ENCODE data around the gene RASD2.

Gene RASD2

DNA sequence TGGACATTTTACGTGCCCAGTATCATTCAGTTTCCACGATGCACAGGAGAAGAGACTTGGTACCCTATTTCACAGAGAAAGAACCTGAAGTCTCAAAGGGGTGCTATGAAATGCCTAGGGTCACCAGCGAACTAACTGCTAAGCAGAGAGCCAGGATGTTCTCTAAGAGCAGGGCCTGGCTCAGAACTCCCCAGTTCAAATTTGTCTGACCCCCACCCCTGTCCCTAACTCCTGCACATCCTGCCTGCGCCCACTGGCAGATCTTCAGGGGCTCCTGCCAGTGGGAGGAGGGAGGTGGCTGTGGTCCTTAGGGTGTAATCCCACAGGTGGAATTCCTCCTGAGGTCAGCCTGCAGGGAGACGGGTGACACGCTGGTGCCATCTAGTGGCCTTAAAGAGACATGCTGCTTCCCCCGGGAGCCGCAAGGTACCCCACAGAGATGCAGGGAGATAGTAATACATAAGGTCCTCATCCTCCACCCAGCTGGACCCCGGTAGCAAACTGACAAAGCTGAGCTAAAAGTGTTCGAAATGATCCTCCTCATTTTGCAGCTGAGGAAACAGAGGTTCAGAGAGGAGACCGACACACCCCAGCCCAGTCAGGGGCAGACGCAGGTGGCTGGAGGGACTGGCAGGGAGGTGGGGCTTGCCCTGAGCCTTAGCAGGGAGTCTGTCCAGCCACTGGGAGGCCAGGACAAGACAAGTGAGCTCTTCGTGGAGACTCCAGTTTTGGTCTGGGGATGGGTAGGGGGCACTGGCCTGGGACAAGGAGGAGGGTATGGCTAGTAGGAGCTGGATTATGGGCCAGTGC, 42.4 kb downstream of the RASD2 start:
- DNase-seq (ENCODE audit: low read depth in 2 of 2), result peak in 1 of 2 donors; percentile 9

DNA sequence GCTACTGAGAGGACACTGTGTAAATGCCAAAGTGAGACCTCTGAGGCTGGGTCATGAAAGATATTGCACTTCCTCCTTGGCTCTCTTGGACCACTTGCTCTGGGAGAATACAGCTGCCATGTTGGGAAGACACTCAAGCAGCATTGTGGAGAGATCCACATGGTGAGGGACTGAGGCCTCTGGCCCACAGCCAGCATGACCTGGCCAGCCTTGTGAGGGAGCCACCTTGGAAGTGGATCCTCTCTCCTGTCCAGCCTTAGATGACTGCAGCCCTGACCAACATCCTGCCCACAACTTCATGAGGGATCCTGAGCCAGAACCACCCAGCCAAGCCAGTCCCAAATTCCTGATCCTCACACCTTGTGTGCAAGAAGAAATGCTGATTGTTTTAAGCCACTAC, 46.1 kb downstream of the RASD2 start:
- DNase-seq (ENCODE audit: low read depth in 2 of 2), result no peak

DNA sequence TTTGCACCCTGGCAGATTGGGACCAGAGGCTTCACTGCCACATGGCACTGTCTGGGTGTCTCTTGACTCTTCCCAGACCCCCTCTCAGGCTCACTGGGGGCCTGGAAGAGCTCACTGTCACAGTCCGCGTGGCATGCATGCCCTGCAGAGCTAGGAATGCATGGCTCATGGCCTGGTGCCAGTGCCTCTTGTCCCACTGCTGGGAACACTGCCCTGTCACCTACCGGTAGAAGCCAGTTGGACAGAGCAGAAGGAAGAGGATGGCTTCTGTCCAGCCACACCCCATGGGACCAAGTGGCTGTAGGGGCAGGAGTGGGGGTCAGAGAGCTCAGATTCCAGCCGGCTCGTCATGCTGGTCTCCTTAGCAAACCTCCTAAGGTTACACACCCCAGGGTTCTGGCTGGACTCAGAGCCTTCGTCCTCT, 46.8 kb downstream of the RASD2 start:
- no peak for DNase-seq (ENCODE audit: low read depth in 2 of 2)

DNA sequence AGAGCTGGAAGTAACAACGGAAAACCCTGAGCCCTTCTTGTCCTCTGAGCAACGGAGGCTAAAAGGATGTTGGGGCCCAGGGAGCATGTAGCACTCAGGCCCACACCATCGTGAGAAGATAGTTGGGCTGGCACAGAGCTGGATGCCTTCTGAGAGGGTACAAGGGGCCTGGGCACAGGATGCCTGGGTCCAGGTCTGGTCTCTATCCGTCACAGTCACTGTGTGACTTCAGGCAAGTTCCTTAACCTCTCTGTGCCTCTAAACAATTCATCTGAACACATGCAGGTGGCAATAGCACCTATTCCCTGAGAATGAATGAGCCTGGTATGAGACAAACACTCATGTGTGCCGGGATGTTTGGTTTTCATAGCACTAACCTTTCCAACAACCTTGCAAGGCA, 47.3 kb downstream of the RASD2 start:
- no peak for DNase-seq (ENCODE audit: low read depth in 2 of 2)

DNA sequence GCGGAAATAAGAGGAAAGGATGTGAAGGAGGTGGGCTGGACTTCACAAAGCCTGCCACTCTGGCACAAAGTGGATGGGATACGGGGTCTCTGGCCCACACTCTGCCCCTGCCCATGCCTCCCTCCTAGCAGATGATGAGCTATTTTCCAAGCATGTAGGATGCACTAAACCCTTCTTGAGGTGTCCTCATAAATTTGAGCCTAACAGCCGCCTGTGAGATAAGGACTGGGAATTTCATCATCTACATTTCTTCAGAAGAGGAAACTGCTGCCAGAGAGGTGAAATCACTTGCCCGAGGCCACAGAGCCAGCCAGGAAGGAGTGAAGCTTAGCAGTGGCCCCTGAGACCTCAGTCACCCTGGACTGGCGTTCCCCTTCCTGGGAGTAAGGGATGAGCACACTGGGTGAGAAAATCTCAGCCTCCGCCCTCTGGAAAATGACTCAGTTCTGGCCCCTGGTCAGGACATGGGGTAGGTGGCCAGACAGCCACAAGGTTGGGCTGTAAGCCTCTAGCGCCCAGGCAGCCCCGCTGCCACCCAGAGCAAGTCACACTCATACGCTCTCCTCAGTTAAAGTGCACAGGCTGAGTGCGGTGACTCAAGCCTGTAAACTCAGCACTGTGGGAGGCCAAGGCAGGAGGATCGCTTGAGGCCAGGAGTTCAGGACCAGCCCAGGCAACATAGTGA, 48.6 kb downstream of the RASD2 start:
- no peak for DNase-seq (ENCODE audit: low read depth in 2 of 2)

DNA sequence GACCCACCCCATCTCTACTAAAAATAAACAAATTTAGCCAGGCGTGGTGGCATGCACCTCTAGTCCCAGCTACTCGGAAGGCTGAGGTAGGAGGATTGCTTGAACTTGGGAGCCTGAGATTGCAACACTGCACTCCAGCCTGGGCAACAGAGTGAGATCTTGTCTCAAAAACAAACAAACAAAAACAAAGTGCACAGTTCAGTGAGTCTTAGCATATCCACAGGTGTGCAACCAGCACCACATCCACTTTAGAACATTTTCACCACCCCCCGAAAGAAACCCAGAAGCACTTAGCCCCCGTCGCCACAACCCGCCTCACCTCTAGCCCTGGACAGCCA, 49.1 kb downstream of the RASD2 start:
- DNase-seq (ENCODE audit: low read depth in 2 of 2), result no peak

DNA sequence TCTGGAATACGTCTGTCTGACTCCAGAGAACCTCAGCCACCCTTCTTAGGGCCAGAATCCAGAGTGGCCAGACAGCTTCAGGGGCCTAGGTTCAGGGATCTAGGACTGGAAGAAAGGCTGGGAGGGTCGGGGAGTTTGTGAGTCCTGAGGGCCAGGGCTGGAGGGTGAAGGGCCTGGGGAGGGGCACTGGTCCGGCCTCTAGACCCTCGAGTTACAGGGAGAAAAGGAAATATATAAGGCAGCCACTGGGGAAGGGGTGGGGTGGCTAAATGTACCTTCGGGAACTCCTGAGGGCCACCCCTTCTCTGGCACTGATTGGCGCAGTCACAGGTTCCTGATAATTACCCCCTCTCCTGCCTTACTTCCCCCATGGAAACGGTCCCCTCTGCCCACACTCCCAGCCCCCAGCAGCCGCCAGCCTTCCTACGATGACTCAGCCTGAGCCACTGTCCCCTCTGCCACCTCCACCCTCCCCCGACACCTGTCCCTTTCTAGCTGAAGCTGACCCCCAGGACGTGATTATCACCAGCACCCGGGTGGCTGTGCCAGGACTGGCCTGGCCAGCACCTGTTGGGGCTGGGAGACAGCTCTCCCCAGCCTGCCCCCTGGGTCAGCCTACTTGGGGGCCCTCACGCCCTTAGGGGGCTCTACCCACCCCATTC, 50.1 kb downstream of the RASD2 start:
- DNase-seq (ENCODE audit: low read depth in 2 of 2), result no peak

DNA sequence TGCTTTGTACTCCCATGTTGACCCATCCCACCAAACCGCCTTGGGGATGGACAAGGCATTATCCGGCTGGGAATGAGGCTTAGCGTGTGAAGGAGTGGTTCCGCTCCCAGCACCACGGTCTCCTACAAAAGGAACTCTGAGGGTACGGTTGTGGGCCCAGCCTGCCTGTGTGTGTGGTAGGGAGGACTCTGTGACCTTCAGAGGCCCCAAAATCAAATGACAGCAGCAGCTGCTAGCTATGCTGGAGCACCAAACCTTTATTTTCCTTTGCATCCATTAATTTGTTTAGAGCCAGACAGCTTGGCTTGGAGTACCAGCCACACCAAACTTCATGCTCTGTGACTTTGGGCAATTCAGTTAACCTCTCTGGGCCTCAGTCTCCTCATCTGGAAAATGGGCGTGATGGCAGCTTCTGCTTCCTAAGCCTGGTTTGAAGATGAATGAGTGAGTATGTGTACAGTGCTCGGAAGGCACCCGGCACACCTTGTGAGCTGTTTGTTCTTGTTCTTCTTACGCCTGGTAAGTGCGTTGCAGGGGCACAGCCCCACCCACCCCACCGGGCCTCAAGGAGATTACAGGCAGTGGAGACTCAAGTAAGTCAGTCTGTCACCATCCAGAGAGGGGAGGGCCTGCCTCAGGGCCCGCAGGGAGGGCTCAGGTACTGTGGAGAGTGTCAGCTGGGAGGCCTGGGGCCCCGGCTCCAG, 51.2 kb downstream of the RASD2 start:
- no peak for DNase-seq (ENCODE audit: low read depth in 2 of 2)

DNA sequence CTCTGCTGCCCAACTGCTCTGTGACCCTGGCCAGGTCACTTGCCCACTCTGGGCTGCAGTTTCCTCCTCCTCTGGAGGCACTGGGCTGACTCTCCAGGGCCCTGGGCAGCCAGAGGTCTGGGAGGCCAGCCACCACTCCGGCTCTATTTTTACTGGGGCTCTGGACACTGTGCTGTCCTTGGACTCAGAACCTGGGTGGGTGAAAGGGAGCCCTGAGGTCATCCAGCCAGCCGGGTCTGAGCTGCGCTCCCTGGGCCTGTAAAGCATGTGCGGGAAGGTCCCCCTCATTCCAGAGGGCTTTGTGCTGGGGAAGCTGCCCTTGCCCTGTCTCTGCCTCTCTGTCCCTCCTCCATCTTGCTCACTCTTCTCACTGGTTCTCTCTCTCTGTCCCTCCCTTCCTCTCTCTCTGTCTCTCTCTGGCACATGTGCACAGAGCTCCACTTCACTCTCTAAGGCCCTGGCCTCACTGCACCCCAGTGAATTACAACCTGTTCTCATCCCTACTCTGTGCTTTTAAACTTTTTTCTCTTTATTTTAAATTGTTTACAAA, 51.9 kb downstream of the RASD2 start:
- no peak for DNase-seq (ENCODE audit: low read depth in 2 of 2)

DNA sequence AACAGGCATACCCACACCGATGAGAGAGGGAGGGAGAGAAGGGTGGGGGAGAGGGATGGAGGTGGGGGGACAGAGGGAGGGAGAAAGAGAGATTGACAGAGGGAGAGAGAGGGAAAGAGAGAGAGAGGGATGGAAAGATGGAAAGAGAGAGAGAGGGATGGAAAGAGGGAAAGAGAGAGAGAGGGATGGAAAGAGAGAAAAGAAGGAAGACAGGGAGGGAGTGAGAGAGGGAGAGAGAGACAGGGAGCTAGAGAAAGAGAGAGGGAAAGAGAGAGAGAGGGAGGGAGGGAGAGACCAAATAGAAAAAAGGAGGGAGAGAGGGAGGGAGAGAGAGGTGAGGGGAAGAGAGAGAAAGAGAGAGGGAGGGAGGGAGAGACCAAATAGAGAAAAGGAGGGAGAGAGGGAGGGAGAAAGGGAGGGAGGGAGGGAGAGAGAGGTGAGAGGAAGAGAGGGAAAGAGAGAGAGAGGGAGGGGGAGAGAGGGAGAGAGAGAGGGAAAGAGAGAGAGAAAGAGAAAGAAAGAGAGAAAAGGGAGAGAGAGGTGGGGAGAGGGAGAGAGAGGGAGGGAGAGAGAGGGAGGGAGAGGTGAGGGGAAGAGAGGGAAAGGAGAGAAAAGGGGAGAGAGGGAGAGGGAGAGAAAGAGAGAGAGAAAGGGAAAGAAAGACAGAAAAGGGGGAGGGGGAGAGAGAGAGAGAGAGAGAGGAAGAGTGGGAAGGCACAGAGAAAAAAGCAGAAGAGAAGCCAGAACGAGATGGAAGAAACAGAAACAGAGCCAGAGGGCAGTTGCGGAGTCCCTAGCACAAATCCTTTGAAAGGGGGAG, 52.6 kb downstream of the RASD2 start:
- no peak for DNase-seq (ENCODE audit: low read depth in 2 of 2)

DNA sequence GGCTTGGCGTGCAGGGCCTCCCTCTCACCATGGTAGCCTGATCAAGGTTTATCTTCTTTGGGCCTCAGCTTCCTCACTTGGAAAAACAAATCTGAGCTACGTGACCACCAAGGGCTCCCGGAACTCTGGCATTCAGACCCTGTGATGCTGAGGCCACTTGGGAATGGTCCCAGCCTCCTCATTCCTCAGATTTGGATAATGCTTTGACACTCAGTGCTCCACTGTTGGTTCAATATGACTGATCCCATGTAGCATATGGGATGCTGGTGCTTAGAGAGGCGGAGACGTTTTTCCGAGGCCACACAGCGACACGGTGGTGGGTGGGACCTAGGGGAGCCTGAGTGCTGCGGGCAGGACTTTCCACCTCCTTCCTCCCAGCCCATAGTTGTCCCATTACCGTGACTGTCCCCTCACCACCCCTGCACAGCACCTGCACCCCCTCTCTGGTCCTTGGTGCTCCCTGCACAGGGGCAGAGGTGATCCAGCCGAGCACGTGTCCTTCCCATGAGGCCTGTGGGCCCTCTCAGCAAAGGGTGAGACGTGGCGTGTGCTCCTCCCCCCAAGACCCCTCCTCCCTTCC, 53.4 kb downstream of the RASD2 start:
- DNase-seq (ENCODE audit: low read depth in 2 of 2), result no peak

DNA sequence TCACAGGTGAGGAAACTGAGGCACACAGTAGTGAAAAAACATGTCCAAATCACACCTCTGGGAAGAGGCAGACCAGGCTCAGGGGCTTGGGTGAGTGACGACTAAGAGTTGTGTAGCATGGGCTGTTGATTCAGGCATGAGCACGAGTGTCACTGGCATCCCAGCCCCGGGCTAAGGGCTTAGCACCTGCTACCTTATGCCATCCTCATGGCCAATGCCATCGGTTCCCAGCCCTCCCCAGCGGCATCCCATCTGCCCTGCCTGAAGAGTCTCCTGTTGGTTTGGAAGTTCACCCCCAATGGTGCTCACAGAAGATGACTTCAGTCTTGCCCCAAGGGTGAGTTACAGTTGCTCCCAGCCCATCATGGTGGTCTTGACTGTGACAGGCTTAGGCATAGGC, 54.1 kb downstream of the RASD2 start:
- no peak for DNase-seq (ENCODE audit: low read depth in 2 of 2)

DNA sequence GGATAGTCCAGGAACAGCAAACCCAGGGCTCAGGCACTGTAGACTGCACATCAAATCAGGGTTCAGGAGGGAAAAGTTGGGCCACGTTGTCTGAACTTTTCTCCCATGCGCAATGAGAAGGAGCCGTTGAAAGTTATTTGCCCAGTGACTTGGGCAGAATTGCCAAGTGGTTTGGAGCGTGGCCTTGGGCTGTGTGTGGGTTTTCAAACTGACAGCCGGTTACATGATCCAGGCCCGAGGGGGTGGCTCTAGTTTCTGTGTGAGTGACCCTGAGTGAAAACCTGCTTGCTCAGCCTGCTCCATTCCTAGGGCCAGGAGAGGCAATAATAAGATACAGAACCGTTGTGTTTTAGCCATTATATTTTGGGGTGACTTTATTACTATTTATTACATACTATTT, 56.2 kb downstream of the RASD2 start:
- no peak for DNase-seq (ENCODE audit: low read depth in 2 of 2)

DNA sequence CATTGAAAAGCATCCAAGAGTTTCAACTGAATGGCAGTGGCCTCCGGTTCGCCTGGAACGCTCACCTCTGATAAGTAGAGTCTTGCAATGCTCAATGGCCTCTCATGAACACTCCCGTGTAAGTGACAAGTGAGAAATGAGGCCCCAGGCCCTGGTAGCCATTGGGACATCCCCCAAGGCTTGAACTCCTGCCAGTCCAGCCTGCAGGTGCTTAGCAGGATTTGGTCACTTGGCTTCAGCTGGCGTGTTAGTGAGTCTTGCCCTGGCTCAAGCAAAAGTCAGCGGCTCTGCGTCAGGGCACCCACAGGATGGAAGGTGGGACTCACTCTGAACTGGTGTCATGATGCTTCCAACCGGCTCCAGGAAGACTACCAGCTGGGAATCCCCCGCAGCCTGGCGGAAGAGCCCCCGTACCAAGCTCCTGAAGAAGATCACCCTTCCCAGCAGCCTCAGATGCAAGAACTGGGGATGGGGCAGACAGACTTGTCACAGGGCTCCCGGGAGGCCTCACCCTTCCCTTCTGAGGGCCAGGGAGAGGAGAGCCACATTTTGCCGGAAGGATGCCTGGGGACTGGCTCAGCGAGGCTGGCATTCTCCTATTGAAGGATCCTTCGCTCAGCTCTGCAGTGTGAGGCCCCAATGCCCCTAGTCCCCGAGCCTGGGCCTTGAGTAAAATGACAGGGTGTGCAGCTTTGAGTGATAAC, 57.2 kb downstream of the RASD2 start:
- DNase-seq (ENCODE audit: low read depth in 2 of 2), result no peak

DNA sequence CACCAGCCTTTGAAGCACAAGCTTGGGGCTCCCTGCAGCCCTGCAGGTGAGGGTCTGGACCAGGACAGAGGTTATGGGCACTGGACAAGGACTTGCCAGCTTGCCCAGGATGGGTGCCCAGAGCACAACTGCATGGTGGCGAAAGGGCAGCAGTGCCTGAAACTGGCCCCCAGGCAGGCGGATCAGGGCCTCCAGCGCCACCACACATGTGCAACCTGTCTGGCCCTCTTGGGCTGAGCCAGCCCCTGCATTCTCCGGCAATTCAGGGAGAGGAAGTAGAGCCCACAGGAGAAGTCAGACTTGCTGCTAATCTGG, 57.7 kb downstream of the RASD2 start:
- no peak for DNase-seq (ENCODE audit: low read depth in 2 of 2)

DNA sequence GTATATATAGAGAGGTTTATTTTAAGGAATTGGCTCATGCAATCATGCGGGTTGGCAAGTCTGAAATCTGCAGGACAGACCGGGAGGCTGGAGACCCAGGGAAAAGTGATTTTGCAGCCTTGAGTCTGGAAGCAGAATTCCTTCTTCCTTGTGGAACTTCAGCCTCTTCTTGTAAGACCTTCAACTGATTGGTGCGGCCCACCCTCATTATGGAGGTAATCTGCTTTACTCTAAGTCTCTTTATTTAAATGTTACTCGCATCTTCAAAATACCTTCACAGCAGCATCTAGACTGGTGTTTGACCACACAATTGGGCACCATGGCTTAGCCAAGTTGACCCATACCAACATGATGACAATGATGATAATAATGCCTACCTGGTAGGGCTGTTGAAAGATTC, 58.7 kb downstream of the RASD2 start:
- DNase-seq (ENCODE audit: low read depth in 2 of 2), result no peak

DNA sequence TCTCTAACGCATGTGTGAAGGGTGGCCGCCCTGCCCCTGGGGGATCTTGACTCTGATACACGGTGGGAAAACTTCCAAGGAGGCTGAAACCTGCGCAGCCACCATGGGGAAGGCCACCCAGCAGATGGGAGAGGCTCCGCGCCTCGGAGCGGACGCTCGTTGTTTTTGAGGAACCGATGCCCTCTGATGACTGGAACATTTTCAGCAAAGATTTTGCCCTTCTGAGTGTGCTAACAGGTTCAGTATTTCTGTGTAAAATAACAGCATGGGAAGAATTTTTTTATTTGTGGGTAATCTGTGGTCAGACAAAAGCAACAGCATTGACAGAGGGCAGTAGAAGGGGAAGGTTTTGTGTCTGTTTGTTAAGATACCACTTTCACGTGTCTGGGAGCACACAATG, 59.8 kb downstream of the RASD2 start:
- no peak for DNase-seq (ENCODE audit: low read depth in 2 of 2)

DNA sequence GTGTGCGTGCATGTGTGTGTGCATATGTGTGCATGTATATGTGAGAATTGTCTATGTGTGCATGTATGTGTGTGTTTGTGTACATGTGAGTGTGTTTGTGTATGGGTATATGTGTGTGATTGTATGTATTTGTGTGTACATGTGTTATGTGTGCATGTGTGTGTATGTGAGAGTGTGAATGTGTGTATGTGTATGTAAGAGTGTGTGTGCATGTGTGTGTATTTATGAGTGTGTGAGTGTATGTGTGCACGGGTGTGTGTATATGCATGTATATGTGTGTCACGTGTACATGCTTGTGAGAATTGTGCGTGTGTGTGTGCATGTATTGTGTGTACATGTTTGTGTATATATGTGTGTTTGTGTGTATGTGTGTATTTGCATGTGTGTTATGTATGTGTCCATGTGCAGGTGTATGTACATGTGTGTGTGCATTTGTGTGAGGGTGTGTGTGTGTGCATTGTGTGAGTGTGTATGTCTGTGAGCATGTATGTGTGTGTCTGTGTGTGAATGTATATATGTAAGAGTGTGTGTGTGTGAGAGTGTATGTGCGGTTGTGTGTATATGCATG, 60.5 kb downstream of the RASD2 start:
- no peak for DNase-seq (ENCODE audit: low read depth in 2 of 2)

DNA sequence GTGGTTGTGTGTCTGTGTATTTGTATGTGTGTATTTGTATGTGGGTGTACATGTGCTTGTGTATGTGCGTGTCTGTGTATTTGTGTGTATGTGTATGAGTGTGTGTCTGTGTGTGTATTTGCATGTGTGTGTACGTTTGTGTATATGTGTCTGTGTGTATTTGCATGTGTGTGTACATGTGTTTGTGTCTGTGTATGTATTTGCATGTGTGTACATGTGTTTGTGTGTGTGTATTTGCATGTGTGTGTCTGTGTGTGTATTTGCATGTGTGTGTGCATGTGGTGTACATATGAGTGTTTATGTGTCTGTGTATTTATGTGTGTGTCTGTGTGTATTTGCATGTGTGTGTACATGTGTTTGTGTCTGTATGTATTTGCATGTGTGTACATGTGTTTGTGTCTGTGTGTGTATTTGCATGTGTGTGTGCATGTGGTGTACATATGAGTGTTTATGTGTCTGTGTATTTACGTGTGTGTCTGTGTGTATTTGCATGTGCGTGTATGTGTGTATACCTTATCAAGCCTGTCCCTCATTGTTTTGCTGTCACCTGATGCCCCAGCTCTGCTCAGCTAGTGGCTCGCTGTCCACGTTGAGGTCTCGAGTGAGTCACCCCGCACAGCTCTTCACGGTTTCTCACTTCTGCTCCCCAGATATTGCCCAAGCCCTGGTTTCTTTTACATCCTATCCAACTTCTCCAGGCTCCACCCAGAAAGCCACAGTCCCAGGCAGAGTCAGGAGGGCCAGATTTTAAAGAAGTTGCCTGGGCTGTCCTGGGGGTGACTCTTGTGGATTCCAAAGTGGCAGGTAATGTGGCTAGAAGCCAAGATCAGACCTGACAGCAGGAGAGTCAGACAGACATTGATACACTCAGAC, 61.3 kb downstream of the RASD2 start:
- DNase-seq (ENCODE audit: low read depth in 2 of 2), result no peak

All from stimulated activated CD4-positive, alpha-beta T cell treated with anti-CD3 and anti-CD28 coated beads, Interleukin-1b, Interleukin-23, amount 100 ng/mL, for 1 hour (primary cell).